Large intestine (tissue), 3 donors: Measurements from ENCODE around the gene GM2A. TPM values are rescaled to one million over a fixed set of nuclear protein-coding genes. Genes with fewer than 3 reads are reported as not detected.
"Not testable (repeated sequence)": the region's sequence is repeated elsewhere in the genome, so short reads cannot be mapped to it uniquely, and the experiment has no call there.

Source experiments
- DNase-seq, 2 donors: peaks; one replicate each; pipeline versions ENCODE4 v3.0.0 to v3.0.0-alpha.2; 2013
- H3K27ac ChIP-seq: one replicate; pipeline ENCODE4 v1.5.1; 2013; ENCODE audit warnings: low read length
- H3K27me3 ChIP-seq: 2 replicates; pipeline ENCODE4 v1.6.1; 2013; ENCODE audit warnings: low read length; ENCODE audit not compliant: control insufficient read depth, insufficient read depth
- H3K36me3 ChIP-seq: 2 replicates; pipeline ENCODE4 v1.6.1; 2013; ENCODE audit warnings: low read length; ENCODE audit not compliant: control insufficient read depth, insufficient read depth
- H3K4me1 ChIP-seq: one replicate; pipeline ENCODE4 v1.6.1; 2013; ENCODE audit warnings: low read length; ENCODE audit not compliant: control insufficient read depth, insufficient read depth
- H3K4me3 ChIP-seq: one replicate; pipeline ENCODE4 v1.5.1; 2013; ENCODE audit warnings: low read length
- H3K9me3 ChIP-seq: one replicate; pipeline ENCODE4 v1.6.1; 2013; ENCODE audit warnings: mild to moderate bottlenecking, low read depth, low read length, moderate library complexity; ENCODE audit not compliant: control insufficient read depth
- WGBS: methylation state at CpG from one replicate; pipeline ENCODE4 v1.1.5; 2013; ENCODE audit warnings: low lambda C conversion rate; ENCODE audit not compliant: insufficient coverage; 5-methylcytosine and 5-hydroxymethylcytosine counted together
- polyA plus RNA-seq: library from polyadenylated mRNA; unstranded; fragments of 120-200 nt; gene quantifications from one replicate; pipeline ENCODE4 v1.2.1, GENCODE V29; 2013

GM2A gene
- polyA plus RNA-seq, 1 donor: 18.7 TPM

- Histone ChIP-seq H3K27ac (no peak overlapping the region), H3K36me3 (no peaks in the 10 kb centered on the region), H3K27me3 (no peaks in the 10 kb centered on the region), H3K4me1 (peaks cover 32% of the 10 kb centered on the region), H3K9me3 (no peaks in the 10 kb centered on the region), H3K4me3 (no peak overlapping the region)
- WGBS: 89% methylated on average over 8 of the region's 10 CpGs
- DNase-seq: no peak
Measured at GRCh38 chr5:151250346-151251000, 2.5 kb upstream of the GM2A start.

GRCh38 chr5:151251001-151251551, 1.9 kb upstream of the GM2A start:
- H3K36me3 ChIP-seq: no peaks in the 10 kb centered on the region
- H3K4me3 ChIP-seq: no peak overlapping the region
- WGBS: 80% methylated on average over 1 of the region's 5 CpGs
- no peaks in the 10 kb centered on the region for H3K9me3 ChIP-seq
- no peak overlapping the region for H3K27ac ChIP-seq
- H3K4me1 ChIP-seq: peaks cover 31% of the 10 kb centered on the region
- DNase-seq: peak in 1 of 2 donors; percentile 42
- H3K27me3 ChIP-seq: no peaks in the 10 kb centered on the region

- no peaks in the 10 kb centered on the region for H3K27me3 ChIP-seq
- peaks cover 27% of the 10 kb centered on the region for H3K4me1 ChIP-seq
- no peak overlapping the region for H3K27ac ChIP-seq
- 100% methylated on average over 1 of the region's 4 CpGs for WGBS
- H3K9me3 ChIP-seq: no peaks in the 10 kb centered on the region
- no peaks in the 10 kb centered on the region for H3K36me3 ChIP-seq
- H3K4me3 ChIP-seq: no peak overlapping the region
- no peak for DNase-seq
Measured at GRCh38 chr5:151251621-151252020, 1.4 kb upstream of the GM2A start.

GRCh38 chr5:151253605-151253950, 593 bp downstream of the GM2A start:
- Histone ChIP-seq H3K4me1 (peaks cover 21% of the 10 kb centered on the region), H3K4me3 (peak overlapping the region; percentile 65), H3K27ac (peak overlapping the region; percentile 87), H3K36me3 (no peaks in the 10 kb centered on the region), H3K9me3 (no peaks in the 10 kb centered on the region), H3K27me3 (no peaks in the 10 kb centered on the region)
- DNase-seq: peak in 1 of 2 donors; percentile 34
- 0% methylated on average over 1 of the region's 5 CpGs for whole genome bisulfite sequencing

GRCh38 chr5:151254556-151254955, 1.6 kb downstream of the GM2A start:
- peak overlapping the region; percentile 5 for H3K27ac ChIP-seq
- H3K9me3 ChIP-seq: no peaks in the 10 kb centered on the region
- H3K27me3 ChIP-seq: no peaks in the 10 kb centered on the region
- H3K4me3 ChIP-seq: no peak overlapping the region
- WGBS: 71% methylated on average over 1 of the region's 1 CpG
- no peak for DNase-seq
- peaks cover 15% of the 10 kb centered on the region for H3K4me1 ChIP-seq
- H3K36me3 ChIP-seq: no peaks in the 10 kb centered on the region

- H3K4me1 ChIP-seq: peaks cover 15% of the 10 kb centered on the region
- H3K27me3 ChIP-seq, H3K36me3 ChIP-seq, H3K4me3 ChIP-seq, DNase-seq, H3K9me3 ChIP-seq: not testable (repeated sequence)
- WGBS: no CpG with 5 or more reads among the region's 5 CpGs
- peak overlapping the region; percentile 5 for H3K27ac ChIP-seq
Measured at GRCh38 chr5:151254990-151255389, 2.0 kb downstream of the GM2A start.

GRCh38 chr5:151255621-151256286, 2.8 kb downstream of the GM2A start:
- no peak for DNase-seq
- Histone ChIP-seq H3K4me1 (peaks cover 15% of the 10 kb centered on the region), H3K9me3 (no peaks in the 10 kb centered on the region), H3K4me3 (no peak overlapping the region), H3K27me3 (no peaks in the 10 kb centered on the region), H3K36me3 (peaks cover 3% of the 10 kb centered on the region), H3K27ac (no peak overlapping the region)
- 100% methylated on average over 1 of the region's 3 CpGs for WGBS

- no peaks in the 10 kb centered on the region for H3K27me3 ChIP-seq
- H3K36me3 ChIP-seq: peaks cover 7% of the 10 kb centered on the region
- no peaks in the 10 kb centered on the region for H3K9me3 ChIP-seq
- peaks cover 4% of the 10 kb centered on the region for H3K4me1 ChIP-seq
- no peak overlapping the region for H3K27ac ChIP-seq
- no CpG with 5 or more reads among the region's 5 CpGs for WGBS
- no peak overlapping the region for H3K4me3 ChIP-seq
- no peak for DNase-seq
Measured at GRCh38 chr5:151257731-151258181, 4.8 kb downstream of the GM2A start.

- no peaks in the 10 kb centered on the region for H3K9me3 ChIP-seq
- H3K27me3 ChIP-seq: no peaks in the 10 kb centered on the region
- H3K4me1 ChIP-seq: peaks cover 4% of the 10 kb centered on the region
- H3K27ac ChIP-seq: no peak overlapping the region
- peaks cover 7% of the 10 kb centered on the region for H3K36me3 ChIP-seq
- no peak overlapping the region for H3K4me3 ChIP-seq
- no peak for DNase-seq
- WGBS: no CpG with 5 or more reads among the region's 7 CpGs
Measured at GRCh38 chr5:151258201-151258611, 5.2 kb downstream of the GM2A start.

GRCh38 chr5:151258816-151259215, 5.8 kb downstream of the GM2A start:
- DNase-seq: no peak
- H3K36me3 ChIP-seq: peaks cover 7% of the 10 kb centered on the region
- no CpG with 5 or more reads among the region's 1 CpG for WGBS
- H3K4me1 ChIP-seq: peaks cover 4% of the 10 kb centered on the region
- H3K9me3 ChIP-seq: no peaks in the 10 kb centered on the region
- H3K27me3 ChIP-seq: no peaks in the 10 kb centered on the region
- H3K27ac ChIP-seq: no peak overlapping the region
- no peak overlapping the region for H3K4me3 ChIP-seq
